K562 (cell line): ENCODE measurements around the gene CDT1. TPM values are rescaled to one million over a fixed set of nuclear protein-coding genes. Genes with fewer than 3 reads are reported as not detected.

Experiments
- ATAC-seq: fragments of 200-7000 bp; cut with Tn5 transposase; 3 replicates; pipeline ENCODE4 v1.9.1; 2020; ENCODE audit warnings: moderate library complexity
- BruUV-seq: library from RNA; stranded (reverse); fragments of 400-500 nt; replicated peaks from 2 replicates; lab custom pipeline; 2021; lab: Mats Ljungman, UMichigan
- CTCF ChIA-PET: fragments of 300-600 bp; formaldehyde crosslinking; extraction: SDS; loops from one replicate; lab custom pipeline; 2021; ENCODE audit warnings: low intra/inter-chr PET ratio; lab: Yijun Ruan, JAX
- POLR2A ChIA-PET: fragments of 300-600, 350-650 bp; sonication (Branson Sonifier 250); formaldehyde crosslinking; extraction: SDS; loops from one replicate; lab custom pipeline; 2021; ENCODE audit warnings: antibody characterized with exemption, inconsistent platforms; lab: Yijun Ruan, JAX
- DNase-seq, 4 experiments: peaks; one replicate each; pipeline versions ENCODE4 v3.0.0 to v3.0.0-alpha.2; 2011 to 2018; ENCODE audit warnings: low spot score in 3 of 4, mixed read lengths in 3 of 4; ENCODE audit errors: extremely low read depth in 1 of 4
- FAIRE-seq: peaks from 2 replicates; lab custom pipeline; 2011; peaks lifted over from hg19 to GRCh38; lab: Jason Lieb, UNC
- H2AFZ ChIP-seq: 2 replicates; pipeline ENCODE4 v1.6.0; 2011; ENCODE audit warnings: low read depth, low read length, control low read depth, inconsistent platforms
- H3K27ac ChIP-seq: fragments of 200-600 bp; 3 replicates; pipeline ENCODE4 v1.8.0; 2011; ENCODE audit warnings: low read depth, mild to moderate bottlenecking, control low read depth, inconsistent platforms, low read length, moderate library complexity, mixed read lengths; ENCODE audit errors: extremely low read depth
- H3K27me3 ChIP-seq, 2 experiments: fragments of 300-600 bp in 1 of 2; 2 replicates in 1 of 2; 3 replicates in 1 of 2; pipeline versions ENCODE4 v1.6.0 to v1.8.0; 2011; ENCODE audit warnings: inconsistent platforms in 2 of 2, low read length in 2 of 2, mild to moderate bottlenecking in 1 of 2, mixed read lengths in 1 of 2, moderate library complexity in 1 of 2; ENCODE audit not compliant: control insufficient read depth in 2 of 2, insufficient read depth in 2 of 2
- H3K36me3 ChIP-seq: fragments of 300-600 bp; 3 replicates; pipeline ENCODE4 v1.8.0; 2011; ENCODE audit warnings: mild to moderate bottlenecking, low read length, inconsistent platforms; ENCODE audit not compliant: control insufficient read depth, insufficient read depth
- H3K4me1 ChIP-seq, 2 experiments: fragments of 200-600 bp in 1 of 2; replicated peaks in 1 of 2; 2 replicates in 1 of 2; 3 replicates in 1 of 2; pipeline versions ENCODE4 v1.5.1 to v1.8.0; 2011; ENCODE audit warnings: inconsistent platforms in 2 of 2, low read length in 2 of 2, mild to moderate bottlenecking in 1 of 2, mixed read lengths in 1 of 2, moderate library complexity in 1 of 2; ENCODE audit not compliant: control insufficient read depth in 2 of 2, insufficient read depth in 2 of 2
- H3K4me2 ChIP-seq: 2 replicates; pipeline ENCODE4 v1.6.1; 2011; ENCODE audit warnings: low read length, control low read depth, inconsistent platforms, mixed read lengths; ENCODE audit not compliant: insufficient read depth
- H3K4me3 ChIP-seq: fragments of 200-600 bp; sonication (generic), shearing (Covaris generic); 2 replicates; pipeline ENCODE4 v1.5.1; 2016; ENCODE audit warnings: control low read depth, inconsistent platforms
- H3K79me2 ChIP-seq: fragments of 200-600 bp; 3 replicates; pipeline ENCODE4 v1.8.0; 2011; ENCODE audit warnings: low read length, inconsistent platforms; ENCODE audit not compliant: control insufficient read depth, insufficient read depth
- H3K9ac ChIP-seq, 2 experiments: 2 replicates each; pipeline versions ENCODE4 v1.6.0 to v1.6.1; 2011; ENCODE audit warnings: low read depth in 2 of 2, low read length in 2 of 2, control low read depth in 1 of 2, inconsistent platforms in 1 of 2, mild to moderate bottlenecking in 1 of 2, mixed read lengths in 1 of 2; ENCODE audit not compliant: insufficient read depth in 1 of 2
- H3K9me1 ChIP-seq: one replicate; pipeline ENCODE4 v1.6.0; 2011; ENCODE audit warnings: inconsistent platforms, mild to moderate bottlenecking, low read length, moderate library complexity; ENCODE audit not compliant: control insufficient read depth, insufficient read depth
- H3K9me3 ChIP-seq: replicated peaks from 2 replicates; pipeline ENCODE4 v1.5.1; 2011; ENCODE audit warnings: low read depth, low read length, inconsistent platforms; ENCODE audit not compliant: control insufficient read depth, insufficient read depth
- H4K20me1 ChIP-seq: replicated peaks from 2 replicates; pipeline ENCODE4 v1.6.1; 2011; ENCODE audit warnings: low read length, inconsistent platforms, mixed read lengths; ENCODE audit not compliant: control insufficient read depth, insufficient read depth
- BCOR ChIP-seq: fragments of 450-650 bp; IDR thresholded peaks from 2 replicates; pipeline ENCODE4 v1.6.1; 2016
- E2F1 ChIP-seq: sonication (generic); formaldehyde crosslinking; IDR thresholded peaks from 2 replicates; pipeline ENCODE4 v1.8.1; 2023; ENCODE audit warnings: mild to moderate bottlenecking, missing genetic modification reagents, moderate library complexity
- EGR1 ChIP-seq: fragments of 450-650 bp; conservative IDR thresholded peaks from 2 replicates; pipeline ENCODE4 v1.6.1; 2017; ENCODE audit warnings: mild to moderate bottlenecking
- HNRNPLL ChIP-seq: fragments of 200-400 bp; formaldehyde crosslinking; IDR thresholded peaks from 2 replicates; pipeline ENCODE4 v1.6.1; 2017; ENCODE audit warnings: low read length, low read depth, mild to moderate bottlenecking; ENCODE audit not compliant: poor library complexity, severe bottlenecking
- L3MBTL2 ChIP-seq: fragments of 450-650 bp; IDR thresholded peaks from 2 replicates; pipeline ENCODE4 v1.6.1; 2016; ENCODE audit warnings: mild to moderate bottlenecking, moderate library complexity
- POLR2G ChIP-seq: fragments of 200-400 bp; formaldehyde crosslinking; IDR thresholded peaks from 2 replicates; pipeline ENCODE4 v1.6.1; 2017; ENCODE audit warnings: low read depth, mild to moderate bottlenecking, antibody characterized with exemption, low read length, moderate library complexity
- SMC3 ChIP-seq: conservative IDR thresholded peaks from 2 replicates; pipeline ENCODE4 v1.6.1; 2011; ENCODE audit warnings: low read depth, low read length, improper control_type of control experiment; ENCODE audit not compliant: insufficient read depth
- SUPT5H ChIP-seq: fragments of 450-650 bp; IDR thresholded peaks from 2 replicates; pipeline ENCODE4 v1.6.1; 2016
- ZNF586 ChIP-seq: fragments of 450-650 bp; formaldehyde crosslinking; conservative IDR thresholded peaks from 2 replicates; pipeline ENCODE4 v1.4.0; 2020; ENCODE audit warnings: mild to moderate bottlenecking, moderate library complexity
- ZSCAN29 ChIP-seq: fragments of 450-650 bp; IDR thresholded peaks from 2 replicates; pipeline ENCODE4 v1.6.1; 2017
- WGBS: fragments of 100-300 bp; shearing (Covaris generic); methylation state at CpG from one replicate; pipeline ENCODE4 v1.1.6; 2016; ENCODE audit warnings: low coverage, mixed read lengths; ENCODE audit not compliant: insufficient coverage; ENCODE audit errors: missing lambda C conversion rate; 5-methylcytosine and 5-hydroxymethylcytosine counted together
- in situ Hi-C: fragments of 300-500 bp; cut with MboI; formaldehyde crosslinking; loops from 4 replicates; pipeline ENCODE4 v1.15.0; 2018; ENCODE audit warnings: inconsistent platforms, mixed read lengths
- intact Hi-C: fragments of 100-400 bp; cut with micrococcal nuclease; formaldehyde crosslinking; loops from 2 replicates; pipeline ENCODE4 v1.14.2; 2022
- polyA plus RNA-seq, 8 experiments: library from polyadenylated mRNA; depleted of rRNA in 4 of 8; stranded (reverse) in 5 of 8; unstranded in 3 of 8; fragments of >200 nt; fragmentation: Nextera tagmentation in 2 of 8; fragmentation: Illumina TruSeq in 1 of 8; extraction: Ambion mirVana in 2 of 8; extraction: Trizol in 1 of 8; gene quantifications; 2 replicates each; pipeline versions ENCODE4 v1.2.1 to v1.2.3, GENCODE V29; 2011 to 2014; ENCODE audit warnings: inconsistent platforms in 1 of 8, missing spikeins in 1 of 8
- total RNA-seq, 7 experiments: library from RNA; depleted of rRNA in 6 of 7; stranded (reverse); fragments of >200 nt in 6 of 7; fragmentation: Illumina TruSeq in 2 of 7; extraction: Trizol in 2 of 7; gene quantifications; 2 replicates each; pipeline versions ENCODE4 v1.2.1 to v1.2.3, GENCODE V29; 2011 to 2021; ENCODE audit warnings: low replicate concordance in 1 of 7
- TF ChIP-seq, protein P1 (sequence below): fragments of 200-400 bp; formaldehyde crosslinking; IDR thresholded peaks from 2 replicates; pipeline ENCODE4 v1.6.1; 2017; ENCODE audit warnings: mild to moderate bottlenecking, low read depth, low read length, moderate library complexity

Gene CDT1
- total and polyA plus RNA-seq, 9 of the 15 experiments (the other 6 are each of a cell fraction or from before 2014, with no cell fraction given): 0.92 to 178 (median 14.2) TPM

GRCh38 chr16:88762258-88762870 lies 41.2 kb upstream of the CDT1 start:
- Histone ChIP-seq H2AFZ (no peak overlapping the region), H3K27me3 (no peaks in the 10 kb centered on the region), H3K36me3 (peaks cover 95% of the 10 kb centered on the region), H3K9me3 (no peaks in the 10 kb centered on the region), H3K9ac (peak overlapping the region in 1 of 2 experiments; percentile 65; a peak in 2 of 4 replicates), H3K4me2 (no peak overlapping the region), H3K4me1 (peaks cover 26 to 96% of the 10 kb centered on the region in 2 experiments), H3K9me1 (peaks cover 39% of the 10 kb centered on the region), H3K79me2 (peaks cover 100% of the 10 kb centered on the region), H3K4me3 (no peak overlapping the region), H3K27ac (no peak overlapping the region), H4K20me1 (peaks cover 84% of the 10 kb centered on the region)
- no TSS peak for BruUV-seq
- ATAC-seq: no peak
- FAIRE-seq: no peak
- ChIA-PET POLR2A (interaction anchor here (0.5 to 5.6 kb wide), 10 partner anchors 8 to 98 kb away, joined by 3 to 26 read pairs (median 4); no protein-coding TSS in a partner anchor), CTCF (no interaction called here)
- no peak for DNase-seq
- WGBS: 84% methylated on average over 12 of the region's 16 CpGs
- intact Hi-C loops (no loop called here), in situ Hi-C loops (no loop called here)
- no peak for TF ChIP-seq SMC3
- peak; percentile 60; the same call in 1 of the 2 replicates for TF ChIP-seq POLR2G
- TF ChIP-seq BCOR: peak; percentile 55; the same call in 1 of the 2 replicates
- no peak for TF ChIP-seq ZSCAN29
- 0 out of 2 replicates have a peak, but pooled peaks have one; percentile 20 for TF ChIP-seq SUPT5H

- H3K27ac ChIP-seq: peak overlapping the region; percentile 27; the same call in 1 of the 3 replicates
- POLR2A ChIA-PET: interaction anchor here (0.5 to 5.6 kb wide), 10 partner anchors 8 to 88 kb away, joined by 3 to 26 read pairs (median 4); no protein-coding TSS in a partner anchor
- no peak for ATAC-seq
- FAIRE-seq: no peak
- H3K27me3 ChIP-seq: no peaks in the 10 kb centered on the region
- H3K9me3 ChIP-seq: no peaks in the 10 kb centered on the region
- CTCF ChIA-PET: no interaction called here
- peak overlapping the region in 1 of 2 experiments; percentile 65; a peak in 1 of 4 replicates for H3K9ac ChIP-seq
- H3K9me1 ChIP-seq: peaks cover 40% of the 10 kb centered on the region
- H3K36me3 ChIP-seq: peaks cover 95% of the 10 kb centered on the region
- intact Hi-C loops: no loop called here
- no peak for DNase-seq
- H4K20me1 ChIP-seq: peaks cover 86% of the 10 kb centered on the region
- no peak overlapping the region for H3K4me3 ChIP-seq
- in situ Hi-C loops: no loop called here
- no peak overlapping the region for H3K4me2 ChIP-seq
- no TSS peak for BruUV-seq
- WGBS: 77% methylated on average over 10 of the region's 10 CpGs
- no peak overlapping the region for H2AFZ ChIP-seq
- peaks cover 32 to 96% of the 10 kb centered on the region in 2 experiments for H3K4me1 ChIP-seq
- H3K79me2 ChIP-seq: peaks cover 100% of the 10 kb centered on the region
- TF ChIP-seq EGR1 (no peak), HNRNPLL (no peak), ZNF586 (CRISPR knock-in tag) (no peak), L3MBTL2 (no peak), E2F1 (CRISPR knock-in tag) (no peak)
- TF ChIP-seq, protein P1, sequence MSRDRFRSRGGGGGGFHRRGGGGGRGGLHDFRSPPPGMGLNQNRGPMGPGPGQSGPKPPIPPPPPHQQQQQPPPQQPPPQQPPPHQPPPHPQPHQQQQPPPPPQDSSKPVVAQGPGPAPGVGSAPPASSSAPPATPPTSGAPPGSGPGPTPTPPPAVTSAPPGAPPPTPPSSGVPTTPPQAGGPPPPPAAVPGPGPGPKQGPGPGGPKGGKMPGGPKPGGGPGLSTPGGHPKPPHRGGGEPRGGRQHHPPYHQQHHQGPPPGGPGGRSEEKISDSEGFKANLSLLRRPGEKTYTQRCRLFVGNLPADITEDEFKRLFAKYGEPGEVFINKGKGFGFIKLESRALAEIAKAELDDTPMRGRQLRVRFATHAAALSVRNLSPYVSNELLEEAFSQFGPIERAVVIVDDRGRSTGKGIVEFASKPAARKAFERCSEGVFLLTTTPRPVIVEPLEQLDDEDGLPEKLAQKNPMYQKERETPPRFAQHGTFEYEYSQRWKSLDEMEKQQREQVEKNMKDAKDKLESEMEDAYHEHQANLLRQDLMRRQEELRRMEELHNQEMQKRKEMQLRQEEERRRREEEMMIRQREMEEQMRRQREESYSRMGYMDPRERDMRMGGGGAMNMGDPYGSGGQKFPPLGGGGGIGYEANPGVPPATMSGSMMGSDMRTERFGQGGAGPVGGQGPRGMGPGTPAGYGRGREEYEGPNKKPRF: no peak
These were observed 40.6 kb upstream of the CDT1 start for GRCh38 chr16:88762941-88763340.
